Glomerular endothelial cell (primary cell): ENCODE results near the gene DDRGK1. TPM values are rescaled to one million over a fixed set of nuclear protein-coding genes. Genes with fewer than 3 reads are reported as not detected.

Experiments used
- total RNA-seq: library from RNA; depleted of rRNA; stranded (reverse); fragments of >200 nt; gene quantifications from 2 replicates; pipeline ENCODE4 v1.2.3, GENCODE V29; 2015

The DDRGK1 gene
- total RNA-seq, 1 donor from 2014 or later = 82.0 TPM

Other genes with a start within 250 kb of the DDRGK1 start
- 0.48 TPM in 1 of 2 replicates, not detected in the other for gene GNRH2, start 161.1 kb downstream of the DDRGK1 start, total RNA-seq
- 30.8 and 37.9 TPM in 2 replicates for gene MRPS26, start 158.6 kb downstream of the DDRGK1 start, total RNA-seq
- not detected in 2 replicates for gene OXT, start 133.1 kb downstream of the DDRGK1 start, total RNA-seq
- gene AVP, start 120.0 kb downstream of the DDRGK1 start, total RNA-seq = not detected in 2 replicates
- 15.7 and 16.2 TPM in 2 replicates for gene FASTKD5, start 44.8 kb downstream of the DDRGK1 start, total RNA-seq
- 3.4 and 4.2 TPM in 2 replicates for gene UBOX5, start 44.8 kb downstream of the DDRGK1 start, total RNA-seq
- gene LZTS3, start 31.1 kb downstream of the DDRGK1 start, total RNA-seq = 8.3 and 17.4 TPM in 2 replicates
- gene ITPA, start 4.8 kb upstream of the DDRGK1 start, total RNA-seq = 35.2 and 44.0 TPM in 2 replicates
- gene SLC4A11, start 34.5 kb upstream of the DDRGK1 start, total RNA-seq = 10.9 and 11.3 TPM in 2 replicates
- 18.8 and 21.1 TPM in 2 replicates for gene DNAAF9, start 203.0 kb upstream of the DDRGK1 start, total RNA-seq